Amniotic epithelial cell (primary cell): Measurements from ENCODE around the gene PTX4.

Experiments used
- DNase-seq: peaks from one replicate; pipeline ENCODE4 v3.0.0-alpha.2; 2010; ENCODE audit warnings: low read depth

PTX4 gene

GRCh38 chr16:1459967-1460366, 28.8 kb downstream of the PTX4 start:
- no peak for DNase-seq

GRCh38 chr16:1458977-1459341, 29.8 kb downstream of the PTX4 start:
- DNase-seq, result no peak

- peak; percentile 52 for DNase-seq
Observed at GRCh38 chr16:1458336-1458976, 30.3 kb downstream of the PTX4 start.

GRCh38 chr16:1457489-1458245, 31.1 kb downstream of the PTX4 start:
- DNase-seq, result no peak

GRCh38 chr16:1456951-1457350, 31.8 kb downstream of the PTX4 start:
- no peak for DNase-seq

GRCh38 chr16:1455190-1456171, 33.3 kb downstream of the PTX4 start:
- no peak for DNase-seq

GRCh38 chr16:1454561-1454960, 34.2 kb downstream of the PTX4 start:
- no peak for DNase-seq

GRCh38 chr16:1453316-1453715, 35.4 kb downstream of the PTX4 start:
- no peak for DNase-seq

- no peak for DNase-seq
Observed at GRCh38 chr16:1452530-1452929, 36.2 kb downstream of the PTX4 start.

- no peak for DNase-seq
Observed at GRCh38 chr16:1451702-1452392, 36.9 kb downstream of the PTX4 start.

- no peak for DNase-seq
Observed at GRCh38 chr16:1450841-1451240, 37.9 kb downstream of the PTX4 start.

- DNase-seq, result no peak
Observed at GRCh38 chr16:1450218-1450617, 38.5 kb downstream of the PTX4 start.

- no peak for DNase-seq
Observed at GRCh38 chr16:1449201-1449788, 39.4 kb downstream of the PTX4 start.

- DNase-seq, result no peak
Observed at GRCh38 chr16:1448536-1449116, 40.1 kb downstream of the PTX4 start.

- DNase-seq, result no peak
Observed at GRCh38 chr16:1447965-1448364, 40.8 kb downstream of the PTX4 start.

- DNase-seq, result no peak
Observed at GRCh38 chr16:1446296-1447080, 42.3 kb downstream of the PTX4 start.

GRCh38 chr16:1445518-1446203, 43.1 kb downstream of the PTX4 start:
- DNase-seq, result no peak

GRCh38 chr16:1444730-1445517, 43.8 kb downstream of the PTX4 start:
- DNase-seq, result no peak
